Measurements from ENCODE around the gene MYLK3.
"Not testable (repeated sequence)": the region's sequence is repeated elsewhere in the genome, so short reads cannot be mapped to it uniquely, and the experiment has no call there.

MYLK3 gene

GRCh38 chr16:46689365-46690280 lies 58.5 kb downstream of the MYLK3 start, which contains the start of gene ORC6:
TSS of gene ORC6 (plus strand) at chr16:46689659. CDS start at chr16:46689706, 47 bp downstream.
- peak; percentile 98 to 99 for DNase-seq

GRCh38 chr16:46688654-46689364 lies 59.3 kb downstream of the MYLK3 start, which contains the start of gene VPS35:
TSS of gene VPS35 (minus strand) at chr16:46689178. CDS start at chr16:46689133, 45 bp downstream.
- DNase-seq, result peak; percentile 99

GRCh38 chr16:46688101-46688653 lies 60.0 kb downstream of the MYLK3 start:
- DNase-seq, result no peak

GRCh38 chr16:46687486-46687885 lies 60.7 kb downstream of the MYLK3 start:
- DNase-seq, result no peak

GRCh38 chr16:46686815-46687473 lies 61.2 kb downstream of the MYLK3 start:
- DNase-seq, result no peak

- not testable (repeated sequence) for DNase-seq
These were observed 66.3 kb downstream of the MYLK3 start for GRCh38 chr16:46681867-46682266.

- not testable (repeated sequence) for DNase-seq
These were observed 70.2 kb downstream of the MYLK3 start for GRCh38 chr16:46677943-46678342.

- DNase-seq, result peak in 1 of 2 experiments; percentile 55
These were observed 74.7 kb downstream of the MYLK3 start for GRCh38 chr16:46673320-46674013.

- DNase-seq, result no peak
These were observed 86.0 kb downstream of the MYLK3 start for GRCh38 chr16:46662123-46662522.

GRCh38 chr16:46658925-46659324 lies 89.2 kb downstream of the MYLK3 start:
- DNase-seq, result no peak
